Measurements from ENCODE around the gene CSHL1. TPM values are rescaled to one million over a fixed set of nuclear protein-coding genes. Genes with fewer than 3 reads are reported as not detected.
"Not testable (repeated sequence)": the region's sequence is repeated elsewhere in the genome, so short reads cannot be mapped to it uniquely, and the experiment has no call there.

CSHL1 gene
- total RNA-seq, 1 donor from 2014 or later: not detected

GRCh38 chr17:63920050-63920449 lies 9.0 kb upstream of the CSHL1 start:
- intact Hi-C loops (cut with micrococcal nuclease): not testable (repeated sequence)

- intact Hi-C loops (cut with micrococcal nuclease): loop anchor here (1.0 to 5.0 kb wide), 5 partner anchors 27 to 363 kb away; partner anchors contain the start of gene ERN1
Observed at GRCh38 chr17:63919311-63919723, 8.3 kb upstream of the CSHL1 start.

GRCh38 chr17:63918789-63919305 lies 7.8 kb upstream of the CSHL1 start, which contains the start of gene GH1:
TSS of gene GH1 (minus strand) at chr17:63918839. CDS start at chr17:63918776, 63 bp downstream.
- intact Hi-C loops (cut with micrococcal nuclease): loop anchor here (1.0 to 5.0 kb wide), 5 partner anchors 27 to 363 kb away; partner anchors contain the start of gene ERN1

GRCh38 chr17:63918305-63918704 lies 7.2 kb upstream of the CSHL1 start:
- intact Hi-C loops (cut with micrococcal nuclease): loop anchor here (5.0 kb wide), 1 partner anchor 364 kb away; no protein-coding TSS in a partner anchor

GRCh38 chr17:63917646-63918045 lies 6.6 kb upstream of the CSHL1 start:
- intact Hi-C loops (cut with micrococcal nuclease): loop anchor here (5.0 kb wide), 1 partner anchor 365 kb away; no protein-coding TSS in a partner anchor

GRCh38 chr17:63917206-63917605 lies 6.1 kb upstream of the CSHL1 start:
- intact Hi-C loops (cut with micrococcal nuclease): loop anchor here (5.0 kb wide), 1 partner anchor 365 kb away; no protein-coding TSS in a partner anchor

- intact Hi-C loops (cut with micrococcal nuclease): loop anchor here (5.0 kb wide), 1 partner anchor 366 kb away; no protein-coding TSS in a partner anchor
Observed at GRCh38 chr17:63916566-63917185, 5.6 kb upstream of the CSHL1 start.

GRCh38 chr17:63915753-63916152 lies 4.7 kb upstream of the CSHL1 start:
- intact Hi-C loops (cut with micrococcal nuclease): loop anchor here (5.0 kb wide), 1 partner anchor 367 kb away; no protein-coding TSS in a partner anchor

GRCh38 chr17:63914471-63914870 lies 3.4 kb upstream of the CSHL1 start:
- intact Hi-C loops (cut with micrococcal nuclease): no loop called here

- intact Hi-C loops (cut with micrococcal nuclease): loop anchor here (2.0 kb wide), 1 partner anchor 35 kb away; no protein-coding TSS in a partner anchor
Observed at GRCh38 chr17:63911657-63912100, 621 bp upstream of the CSHL1 start.

GRCh38 chr17:63910096-63910495 lies 962 bp downstream of the CSHL1 start:
- intact Hi-C loops (cut with micrococcal nuclease): loop anchor here (2.0 kb wide), 1 partner anchor 37 kb away; no protein-coding TSS in a partner anchor

- intact Hi-C loops (cut with micrococcal nuclease): not testable (repeated sequence)
Observed at GRCh38 chr17:63909586-63909985, 1.5 kb downstream of the CSHL1 start.

GRCh38 chr17:63907161-63907778 lies 3.8 kb downstream of the CSHL1 start:
- intact Hi-C loops (cut with micrococcal nuclease): not testable (repeated sequence)

GRCh38 chr17:63904796-63905195 lies 6.3 kb downstream of the CSHL1 start:
- intact Hi-C loops (cut with micrococcal nuclease): not testable (repeated sequence)

- intact Hi-C loops (cut with micrococcal nuclease): not testable (repeated sequence)
Observed at GRCh38 chr17:63903787-63904201, 7.3 kb downstream of the CSHL1 start.

GRCh38 chr17:63901971-63902370 lies 9.1 kb downstream of the CSHL1 start:
- intact Hi-C loops (cut with micrococcal nuclease): not testable (repeated sequence)

GRCh38 chr17:63898899-63899798 lies 11.9 kb downstream of the CSHL1 start:
- intact Hi-C loops (cut with micrococcal nuclease): not testable (repeated sequence)

- intact Hi-C loops (cut with micrococcal nuclease): not testable (repeated sequence)
Observed at GRCh38 chr17:63896524-63897354, 14.3 kb downstream of the CSHL1 start, which contains the start of gene CSH1. TSS of gene CSH1 (minus strand) at chr17:63896574. CDS start at chr17:63896511, 63 bp downstream.

GRCh38 chr17:63894821-63895220 lies 16.2 kb downstream of the CSHL1 start:
- intact Hi-C loops (cut with micrococcal nuclease): not testable (repeated sequence)

- intact Hi-C loops (cut with micrococcal nuclease): not testable (repeated sequence)
Observed at GRCh38 chr17:63894021-63894420, 17.0 kb downstream of the CSHL1 start.
